NCI-H2107 treated with DMSO at 0.1 percent for 48 hours (cell line): ENCODE measurements around the gene AMZ1.
A peak's percentile ranks its signal among the peaks of the same experiment; 100 is the strongest.
"Not testable (repeated sequence)": the region's sequence is repeated elsewhere in the genome, so short reads cannot be mapped to it uniquely, and the experiment has no call there.

Source experiments
- DNase-seq: peaks from one replicate; lab custom pipeline; 2025; ENCODE audit not compliant: unreplicated experiment; lab: John Stamatoyannopoulos, UW

The AMZ1 gene

DNA sequence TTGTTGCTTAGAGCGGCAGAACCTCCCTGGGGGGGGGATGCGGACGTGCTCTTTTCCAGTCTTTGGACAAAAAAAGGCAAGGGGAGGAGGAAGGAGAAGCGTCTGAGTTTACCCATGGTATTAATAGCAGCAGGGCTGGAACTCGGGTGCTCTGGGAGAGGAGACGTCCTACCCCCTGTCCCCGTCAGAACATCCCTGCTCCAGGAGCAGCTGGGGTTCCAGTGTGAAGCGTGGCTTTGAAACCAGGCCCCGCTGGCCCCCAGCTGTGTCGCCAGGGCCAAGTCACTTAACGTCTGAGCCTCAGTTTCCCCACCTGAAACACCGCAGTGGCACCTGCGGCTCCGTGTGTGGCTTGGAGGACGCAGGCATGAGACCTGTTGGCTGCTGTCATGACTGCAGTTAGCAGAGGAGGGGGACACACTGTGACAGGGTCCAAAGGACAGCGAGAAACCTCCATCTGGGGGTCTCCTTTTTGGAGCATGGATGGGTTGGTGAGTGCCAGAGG, 1.4 kb downstream of the AMZ1 start:
- no peak for DNase-seq

DNA sequence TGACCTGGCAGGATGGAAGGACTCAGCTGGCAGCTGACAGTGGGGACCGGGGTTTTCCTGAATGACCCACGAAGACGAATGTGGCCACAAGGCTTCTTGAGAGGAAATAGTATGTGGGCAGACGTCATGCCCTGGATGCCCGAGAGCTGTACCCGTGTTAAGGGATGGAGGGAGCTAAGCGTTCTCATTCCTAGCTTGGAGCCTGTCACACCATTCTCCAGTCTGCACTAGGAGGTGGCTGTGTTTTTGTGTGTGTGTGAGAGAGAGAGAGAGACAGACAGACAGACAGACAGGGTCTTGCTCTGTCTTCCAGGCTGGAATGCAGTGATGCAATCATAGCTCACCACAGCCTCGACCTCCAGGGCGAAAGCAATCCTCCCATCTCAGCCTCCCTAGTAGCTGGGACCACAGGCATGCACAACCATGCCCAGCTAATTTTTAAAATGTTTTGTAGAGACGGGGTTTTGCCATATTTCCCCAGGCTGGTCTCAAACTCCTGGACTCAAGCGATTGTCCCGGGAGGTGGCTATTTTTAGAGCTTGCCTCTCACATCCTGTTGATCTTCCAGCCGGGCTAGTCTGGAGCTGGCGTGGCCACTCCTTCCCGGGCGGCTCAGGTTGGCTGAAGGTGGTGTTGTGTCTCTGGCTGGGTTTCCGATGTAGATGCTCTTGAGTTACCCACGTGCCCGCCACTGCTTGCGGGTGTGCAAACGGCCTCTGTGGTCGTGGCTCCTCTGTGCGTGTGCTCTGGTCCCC, 2.1 kb downstream of the AMZ1 start:
- DNase-seq: no peak

DNA sequence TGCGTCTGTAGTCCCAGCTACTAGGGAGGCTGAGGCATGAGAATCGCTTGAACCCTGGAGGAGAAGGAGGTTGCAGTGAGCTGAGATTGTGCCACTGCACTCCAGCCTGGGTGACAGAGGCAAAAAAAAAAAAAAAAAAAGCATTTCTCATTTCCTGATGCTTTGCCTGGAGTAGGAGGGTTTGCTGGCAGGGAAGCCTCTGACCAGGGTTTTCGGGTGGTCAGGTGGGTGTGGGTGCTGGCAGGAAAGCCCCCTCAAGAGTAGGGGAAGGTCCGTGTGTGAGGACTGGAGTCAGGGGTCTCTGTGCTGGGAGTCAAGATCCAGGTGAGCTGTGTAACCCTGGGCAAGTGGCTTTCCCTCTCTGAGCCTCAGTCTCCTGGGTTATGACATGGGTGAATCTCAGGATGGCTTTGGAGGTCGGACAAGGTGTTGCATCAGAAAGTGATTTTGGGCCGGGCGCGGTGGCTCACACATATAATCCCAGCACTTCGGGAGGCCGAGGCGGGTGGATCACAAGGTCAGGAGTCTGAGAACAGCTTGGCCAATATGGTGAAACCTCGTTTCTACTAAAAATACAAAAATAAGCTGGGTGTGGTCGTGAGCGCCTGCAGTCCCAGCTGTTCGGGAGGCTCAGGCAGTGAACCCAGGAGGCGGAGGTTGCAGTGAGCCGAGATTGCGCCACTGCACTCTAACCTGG, 3.2 kb downstream of the AMZ1 start:
- DNase-seq: no peak

DNA sequence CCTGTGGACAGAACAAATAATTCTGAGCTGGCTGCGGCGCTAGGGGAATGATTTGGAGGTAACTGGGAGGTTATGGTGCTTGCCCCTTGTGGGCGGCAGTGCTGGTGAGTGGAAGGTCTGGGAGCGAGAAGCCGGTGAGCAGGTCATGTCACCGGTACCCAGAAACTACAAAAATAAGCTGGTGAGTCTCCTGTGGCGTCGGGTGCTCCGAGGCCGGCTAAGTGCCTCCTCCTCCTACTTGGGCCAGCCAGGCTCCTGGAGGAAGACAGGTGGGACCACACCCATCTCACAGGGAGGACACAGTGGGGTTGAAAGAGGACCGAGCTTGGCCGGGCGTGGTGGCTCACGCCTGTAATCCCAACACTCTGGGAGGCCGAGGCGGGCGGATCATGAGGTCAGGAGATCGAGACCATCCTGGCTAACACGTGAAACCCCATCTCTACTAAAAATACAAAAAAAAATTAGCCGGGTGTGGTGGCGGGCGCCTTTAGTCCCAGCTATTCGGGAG, 4.0 kb downstream of the AMZ1 start:
- not testable (repeated sequence) for DNase-seq

DNA sequence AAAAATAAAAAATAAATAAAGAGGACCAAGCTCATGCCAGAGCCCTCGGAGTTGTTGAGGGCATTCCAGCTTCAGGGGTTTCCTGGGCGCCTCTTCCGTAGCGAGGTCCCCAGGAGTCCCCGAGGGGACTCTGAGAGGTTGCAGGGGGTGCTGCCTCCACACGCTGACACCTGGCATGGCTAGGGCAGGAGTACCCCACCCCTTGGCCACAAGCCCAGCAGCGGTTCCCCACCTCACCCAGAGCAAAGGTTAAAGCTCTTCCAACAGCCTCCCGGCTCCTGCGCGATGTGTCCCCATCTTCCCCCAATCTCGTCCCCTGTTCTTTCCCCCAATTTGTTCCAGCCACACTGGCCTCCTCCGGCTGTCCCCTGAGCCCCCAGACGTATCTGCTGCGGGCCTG, 4.5 kb downstream of the AMZ1 start:
- no peak for DNase-seq

DNA sequence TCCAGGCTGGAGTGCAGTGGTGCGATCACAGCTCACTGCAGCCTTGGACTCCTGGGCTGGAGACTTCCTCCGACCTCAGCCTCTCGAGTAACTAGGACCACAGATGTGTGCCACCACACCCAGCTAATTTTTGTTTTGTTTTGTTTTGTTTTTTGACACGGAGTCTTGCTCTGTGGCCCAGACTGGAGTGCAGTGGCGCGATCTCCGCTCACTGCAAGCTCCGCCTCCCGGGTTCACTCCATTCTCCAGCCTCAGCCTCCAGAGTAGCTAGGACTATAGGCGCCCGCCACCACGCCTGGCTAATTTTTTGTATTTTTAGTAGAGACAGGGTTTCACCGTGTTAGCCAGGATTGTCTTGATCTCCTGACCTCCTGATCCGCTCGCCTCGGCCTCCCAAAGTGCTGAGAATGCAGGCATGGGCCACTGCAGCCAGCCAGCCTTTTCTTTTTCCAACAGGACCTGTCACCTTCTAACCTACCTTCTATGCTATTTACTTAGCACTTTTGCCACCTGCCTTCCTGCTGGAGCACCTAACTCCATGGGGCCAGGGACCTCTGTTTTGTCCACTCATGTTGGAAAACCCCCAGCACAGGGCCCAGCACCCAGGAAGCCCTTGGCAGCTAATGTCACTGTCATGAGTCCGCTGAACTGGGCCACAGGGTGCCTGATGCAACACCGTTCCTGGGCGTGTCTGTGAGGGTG, 5.6 kb downstream of the AMZ1 start:
- not testable (repeated sequence) for DNase-seq

DNA sequence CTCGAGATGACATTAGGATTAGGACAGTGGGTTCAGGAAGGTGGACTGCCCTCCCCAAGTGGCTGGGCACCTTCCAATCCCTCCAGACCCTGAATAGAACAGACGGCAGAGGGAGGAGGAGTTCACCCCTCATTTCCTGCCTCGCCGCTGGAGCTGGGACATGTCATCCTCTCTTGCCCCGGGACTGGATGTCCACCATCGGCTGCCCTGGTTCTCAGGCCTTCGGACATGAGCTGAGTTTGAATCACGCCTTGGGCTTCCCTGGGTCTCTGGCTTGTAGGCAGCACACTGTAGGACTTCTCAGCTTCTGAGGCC, 6.1 kb downstream of the AMZ1 start:
- DNase-seq: not testable (repeated sequence)

DNA sequence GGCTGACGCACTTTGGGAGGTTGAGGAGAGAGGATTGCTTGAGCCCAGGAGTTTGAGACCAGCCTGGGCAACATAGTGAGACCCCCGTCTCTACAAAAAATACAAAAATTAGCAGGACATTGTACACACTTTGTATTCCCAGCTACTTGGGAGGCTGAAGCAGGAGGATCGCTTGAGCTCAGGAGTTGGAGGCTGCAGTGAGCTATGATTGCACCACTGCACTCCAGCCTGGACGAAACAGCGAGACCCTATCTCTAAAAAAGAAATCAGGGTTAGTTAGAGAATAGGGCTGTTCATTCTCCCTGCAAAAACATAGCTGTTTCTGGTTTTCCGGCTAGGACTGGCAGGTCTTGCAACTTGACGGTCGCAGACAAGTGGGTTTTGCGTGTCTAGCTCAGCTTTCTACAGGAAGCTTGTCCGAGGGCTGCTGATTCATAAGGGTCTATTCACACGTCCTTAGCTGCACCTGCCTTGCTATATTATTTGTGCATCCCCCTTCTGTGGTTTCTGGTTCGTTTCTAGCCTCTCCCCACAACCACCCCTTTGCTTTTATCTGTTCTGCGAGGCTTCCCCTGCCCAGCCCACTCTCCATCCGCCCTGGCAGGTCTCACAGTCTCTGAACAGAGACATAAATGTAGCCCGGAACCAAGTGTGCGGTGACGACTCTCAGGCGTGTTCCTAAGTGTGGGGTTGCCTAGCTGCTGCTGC, 10.7 kb downstream of the AMZ1 start:
- DNase-seq: peak; percentile 82

DNA sequence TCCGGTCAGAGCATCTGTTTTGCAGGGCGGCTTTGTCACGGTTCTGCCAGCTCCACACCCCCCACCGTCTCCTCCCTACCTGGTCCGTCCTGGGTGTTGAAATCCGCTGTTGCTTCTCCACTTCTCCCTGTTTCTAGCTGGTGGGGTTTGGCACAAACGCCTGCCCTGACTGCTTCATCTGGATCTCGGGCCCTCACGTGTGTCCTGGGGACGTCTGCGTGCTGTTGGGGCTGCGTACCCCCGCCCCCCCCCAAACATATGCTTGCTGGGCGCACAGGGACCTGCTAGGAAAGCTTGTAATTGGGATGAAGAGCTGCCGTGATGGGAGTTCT, 11.3 kb downstream of the AMZ1 start:
- DNase-seq: no peak

DNA sequence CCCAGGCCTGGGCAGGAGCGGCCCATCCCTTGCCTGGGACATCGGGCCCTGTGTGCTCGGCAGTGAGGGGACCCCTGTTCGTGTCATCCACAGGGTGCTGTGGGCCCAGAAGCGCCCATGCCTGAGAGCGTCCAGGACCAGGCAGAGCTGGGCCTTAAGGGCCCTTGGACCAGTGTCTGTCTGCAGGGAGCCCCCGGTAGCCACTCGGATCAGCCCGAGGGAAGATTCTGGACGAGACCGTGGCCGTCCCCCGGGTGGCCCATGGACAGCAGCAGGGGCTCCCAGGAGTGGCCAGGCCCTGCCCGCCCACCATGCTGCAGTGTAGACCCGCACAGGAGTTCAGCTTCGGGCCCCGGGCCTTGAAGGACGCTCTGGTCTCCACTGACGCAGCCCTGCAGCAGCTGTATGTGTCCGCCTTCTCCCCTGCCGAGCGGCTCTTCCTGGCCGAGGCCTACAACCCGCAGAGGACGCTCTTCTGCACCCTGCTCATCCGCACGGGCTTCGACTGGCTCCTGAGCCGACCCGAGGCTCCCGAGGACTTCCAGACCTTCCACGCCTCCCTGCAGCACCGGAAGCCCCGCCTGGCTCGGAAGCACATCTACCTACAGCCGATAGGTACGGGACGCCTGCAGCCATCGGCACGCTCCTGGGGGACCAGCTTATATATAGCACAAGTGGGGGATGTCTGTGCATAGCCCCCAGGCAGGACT, 12.3 kb downstream of the AMZ1 start:
- DNase-seq: no peak

DNA sequence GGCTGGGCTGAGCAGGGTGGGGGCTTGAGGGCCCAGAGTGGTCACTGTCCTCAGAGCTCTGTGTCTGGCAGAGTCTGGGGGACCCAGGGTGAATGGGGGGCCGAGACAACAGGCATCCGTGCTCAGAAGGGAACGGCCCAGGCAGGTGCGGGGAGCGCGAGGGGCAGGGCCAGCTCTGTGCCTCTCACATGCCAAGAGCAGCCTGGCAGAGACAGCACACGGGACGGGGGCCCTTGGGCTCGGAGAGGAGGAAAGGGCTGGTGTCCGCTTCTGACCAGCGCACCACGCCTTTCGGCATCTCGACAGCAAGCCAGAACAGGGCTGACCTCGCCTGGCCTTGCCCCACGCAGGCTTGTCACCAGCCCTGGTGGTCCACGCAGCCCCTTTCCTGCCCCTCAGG, 13.4 kb downstream of the AMZ1 start:
- no peak for DNase-seq

DNA sequence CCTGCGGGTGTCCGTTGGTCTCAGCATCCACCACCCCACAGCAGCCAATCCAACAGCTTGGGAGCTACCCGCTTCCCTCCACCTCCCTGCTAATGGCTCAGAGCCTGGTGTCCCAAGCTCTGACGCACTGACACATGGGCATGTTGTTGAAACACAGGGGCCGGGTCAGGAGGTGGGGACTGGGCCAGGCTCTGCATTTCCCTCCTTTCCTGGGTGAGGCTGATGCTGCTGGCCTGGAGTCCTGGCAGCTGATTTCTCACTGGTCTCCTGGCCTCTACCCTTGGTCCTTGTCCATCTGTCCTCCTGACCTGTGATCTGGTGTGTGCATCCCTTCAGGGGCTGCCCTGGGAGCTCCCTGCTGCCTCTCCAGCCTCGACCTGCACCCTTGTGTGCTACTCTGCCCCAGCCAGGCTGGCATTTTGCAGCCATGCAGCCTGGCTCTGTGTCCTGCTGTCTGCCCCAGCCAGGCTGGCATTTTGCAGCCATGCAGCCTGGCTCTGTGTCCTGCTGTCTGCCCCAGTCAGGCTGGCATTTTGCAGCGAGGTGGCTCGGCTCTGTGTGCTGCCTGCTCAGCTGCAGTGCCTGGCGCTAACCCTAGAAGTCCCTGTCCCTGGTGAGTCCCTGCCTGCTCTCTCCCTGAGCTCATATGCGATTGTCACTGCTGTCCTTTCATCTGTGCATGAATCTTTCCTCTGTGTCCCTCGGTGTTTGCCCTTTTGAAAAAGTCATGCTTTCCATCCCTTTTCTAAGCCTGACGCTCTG, 14.0 kb downstream of the AMZ1 start:
- DNase-seq: no peak

DNA sequence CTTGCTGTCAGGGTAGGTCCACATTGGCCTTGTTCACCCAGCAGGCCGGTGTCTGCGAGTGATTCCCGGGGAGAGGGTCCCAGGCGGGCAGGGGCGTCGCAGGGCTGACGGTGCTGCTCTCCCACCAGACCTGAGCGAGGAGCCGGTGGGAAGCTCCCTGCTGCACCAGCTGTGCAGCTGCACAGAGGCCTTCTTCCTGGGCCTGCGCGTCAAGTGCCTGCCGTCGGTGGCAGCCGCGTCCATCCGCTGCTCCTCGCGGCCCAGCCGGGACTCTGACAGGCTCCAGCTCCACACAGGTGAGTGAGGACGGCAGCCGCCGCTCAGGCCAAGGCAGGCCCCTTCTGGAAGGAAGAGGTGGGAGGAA, 14.6 kb downstream of the AMZ1 start:
- DNase-seq: no peak

DNA sequence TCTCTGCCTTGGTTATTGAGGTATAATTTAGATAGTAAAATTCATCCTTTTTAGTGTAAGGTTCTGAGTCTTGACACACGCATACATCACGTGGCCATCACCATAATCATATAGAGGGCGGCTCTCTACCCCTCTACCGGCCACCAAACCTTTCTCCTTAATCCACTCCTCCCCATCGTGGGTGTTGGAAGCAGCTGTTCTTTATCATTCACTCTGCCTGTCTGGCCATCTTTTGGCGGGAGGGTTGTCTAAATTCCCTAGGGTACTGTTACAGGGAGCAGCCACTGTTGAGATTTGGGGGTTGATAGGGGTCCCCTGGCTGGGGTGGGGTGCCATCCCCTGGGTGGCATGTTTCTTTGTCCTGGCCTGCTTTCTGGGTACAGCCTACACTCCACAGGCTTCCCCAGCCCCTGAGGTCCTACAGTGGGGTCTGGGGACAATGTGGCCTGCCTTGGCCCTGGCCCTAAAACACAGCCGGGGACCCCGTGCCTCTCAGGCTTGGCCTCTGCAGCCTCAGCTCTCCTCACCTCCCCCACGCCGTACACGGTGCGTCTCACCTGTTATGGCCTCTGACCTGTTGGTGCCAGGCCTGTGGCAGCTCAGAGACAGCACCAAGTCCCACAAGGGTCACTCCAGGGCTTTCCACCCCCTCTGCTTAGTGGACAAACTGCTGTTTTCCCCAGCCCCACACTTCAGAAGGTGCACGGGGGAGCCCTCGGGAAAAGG, 17.5 kb downstream of the AMZ1 start:
- DNase-seq: no peak

DNA sequence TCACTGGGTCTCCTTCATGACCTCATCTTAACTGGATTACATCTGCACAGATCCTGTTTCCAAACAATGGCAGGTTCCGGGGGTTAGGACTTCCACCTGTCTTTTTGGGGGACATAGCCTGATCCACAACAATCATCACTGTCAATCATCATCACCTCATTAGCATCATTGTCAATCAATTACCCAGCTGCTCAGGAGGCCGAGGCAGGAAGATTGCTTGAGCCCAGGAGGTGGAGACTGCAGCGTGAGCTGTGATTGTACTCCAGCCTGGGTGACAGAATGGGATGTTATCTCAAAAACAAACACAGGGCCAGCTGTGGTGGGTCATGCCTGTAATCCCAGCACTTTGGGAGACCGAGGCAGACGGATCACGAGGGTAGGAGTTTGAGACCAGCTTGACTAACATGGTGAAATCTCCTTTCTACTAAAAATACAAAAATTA, 18.7 kb downstream of the AMZ1 start:
- no peak for DNase-seq

DNA sequence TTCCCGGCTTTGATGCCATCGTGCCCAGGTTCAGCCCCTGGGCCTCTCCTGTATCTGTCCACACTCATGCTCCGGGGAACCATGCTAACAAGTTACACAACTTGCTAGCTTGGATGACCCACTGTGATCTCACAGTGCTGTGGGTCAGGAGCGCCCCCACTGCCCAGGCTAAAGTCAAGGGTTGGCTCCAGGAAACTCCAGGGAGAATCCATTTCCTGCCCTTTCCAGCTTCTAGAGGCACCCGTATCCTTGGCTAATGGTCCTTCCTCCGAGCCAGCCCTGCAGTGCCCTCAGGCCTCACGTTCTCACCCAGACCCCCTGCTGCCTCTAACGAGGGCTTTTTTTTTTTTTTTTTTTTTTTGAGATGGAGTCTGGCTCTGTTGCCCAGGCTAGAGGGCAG, 19.5 kb downstream of the AMZ1 start:
- no peak for DNase-seq

DNA sequence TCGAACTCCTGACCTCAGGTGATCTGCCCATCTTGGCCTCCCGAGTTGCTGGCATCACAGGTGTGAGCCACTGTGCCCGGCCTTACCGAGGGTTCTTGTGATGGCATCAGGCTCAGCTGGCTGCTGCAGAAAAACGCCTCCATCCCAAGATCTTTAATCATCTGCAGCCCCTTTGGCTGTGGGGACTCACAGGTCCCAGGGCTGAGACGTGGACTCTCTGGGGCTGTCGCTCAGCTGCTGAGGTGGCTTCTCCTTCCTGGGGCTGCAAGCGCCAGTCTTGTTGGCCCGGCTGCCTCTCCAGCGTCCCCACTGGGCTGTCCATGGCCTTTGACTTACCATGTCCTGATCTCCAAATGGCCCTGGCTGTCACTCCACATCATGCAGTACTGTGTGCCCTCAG, 20.0 kb downstream of the AMZ1 start:
- DNase-seq: no peak

DNA sequence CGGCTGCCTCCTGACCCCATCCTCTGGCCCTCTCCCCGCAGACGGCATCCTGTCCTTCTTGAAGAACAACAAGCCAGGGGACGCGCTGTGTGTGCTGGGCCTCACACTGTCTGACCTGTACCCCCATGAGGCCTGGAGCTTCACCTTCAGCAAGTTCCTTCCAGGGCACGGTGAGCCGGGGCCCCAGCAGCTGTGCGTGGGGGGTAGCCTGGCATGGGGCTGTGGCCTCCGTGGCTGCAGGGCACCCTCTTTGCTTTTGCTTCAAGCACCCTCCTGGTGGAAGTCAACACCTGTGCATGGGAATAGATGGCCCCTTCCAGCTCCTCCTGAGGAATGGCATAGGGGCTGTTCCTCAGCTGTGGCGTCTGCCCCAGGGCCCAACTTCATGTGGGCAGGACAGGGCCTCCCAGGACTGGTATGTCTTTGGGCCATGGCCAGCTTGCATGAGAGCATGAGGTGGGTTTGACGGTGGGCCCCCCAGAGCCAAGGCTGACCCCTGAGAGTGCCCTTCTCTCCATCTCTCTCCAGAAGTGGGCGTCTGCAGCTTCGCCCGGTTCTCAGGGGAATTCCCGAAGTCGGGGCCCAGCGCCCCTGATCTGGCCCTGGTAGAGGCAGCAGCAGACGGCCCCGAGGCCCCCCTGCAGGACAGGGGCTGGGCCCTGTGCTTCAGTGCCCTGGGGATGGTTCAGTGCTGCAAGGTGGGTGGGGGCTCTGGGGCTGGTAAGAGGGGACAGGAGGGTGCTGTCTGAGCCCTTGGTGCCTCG, 20.7 kb downstream of the AMZ1 start:
- DNase-seq: no peak
